Uterus (tissue), 2 donors: Measurements from ENCODE around the gene SUCLG2.

ENCODE experiments used
- POLR2A ChIP-seq, 2 donors: fragments of 450-650 bp; IDR thresholded peaks; one replicate each; pipeline ENCODE4 v1.6.1; 2016; ENCODE audit warnings: antibody characterized with exemption in 2 of 2, mild to moderate bottlenecking in 1 of 2, moderate library complexity in 1 of 2
- TF ChIP-seq, protein P1 (sequence below), 4 experiments: fragments of 200-600 bp in 2 of 4; fragments of 450-650 bp in 2 of 4; sonication (generic) in 2 of 4; IDR thresholded peaks; one replicate each; pipeline ENCODE4 v1.5.1; 2016 to 2019; ENCODE audit warnings: antibody characterized with exemption in 4 of 4, mild to moderate bottlenecking in 2 of 4, moderate library complexity in 1 of 4

- TF ChIP-seq, protein P1, sequence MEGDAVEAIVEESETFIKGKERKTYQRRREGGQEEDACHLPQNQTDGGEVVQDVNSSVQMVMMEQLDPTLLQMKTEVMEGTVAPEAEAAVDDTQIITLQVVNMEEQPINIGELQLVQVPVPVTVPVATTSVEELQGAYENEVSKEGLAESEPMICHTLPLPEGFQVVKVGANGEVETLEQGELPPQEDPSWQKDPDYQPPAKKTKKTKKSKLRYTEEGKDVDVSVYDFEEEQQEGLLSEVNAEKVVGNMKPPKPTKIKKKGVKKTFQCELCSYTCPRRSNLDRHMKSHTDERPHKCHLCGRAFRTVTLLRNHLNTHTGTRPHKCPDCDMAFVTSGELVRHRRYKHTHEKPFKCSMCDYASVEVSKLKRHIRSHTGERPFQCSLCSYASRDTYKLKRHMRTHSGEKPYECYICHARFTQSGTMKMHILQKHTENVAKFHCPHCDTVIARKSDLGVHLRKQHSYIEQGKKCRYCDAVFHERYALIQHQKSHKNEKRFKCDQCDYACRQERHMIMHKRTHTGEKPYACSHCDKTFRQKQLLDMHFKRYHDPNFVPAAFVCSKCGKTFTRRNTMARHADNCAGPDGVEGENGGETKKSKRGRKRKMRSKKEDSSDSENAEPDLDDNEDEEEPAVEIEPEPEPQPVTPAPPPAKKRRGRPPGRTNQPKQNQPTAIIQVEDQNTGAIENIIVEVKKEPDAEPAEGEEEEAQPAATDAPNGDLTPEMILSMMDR (IDR thresholded peaks at IDR 0.05), result no peak
- TF ChIP-seq POLR2A (IDR thresholded peaks at IDR 0.05), result no peak
Measured at GRCh38 chr3:67578416-67578815, 76.0 kb downstream of the SUCLG2 start.
